H1 (cell line): ENCODE measurements around the gene ZNF407. TPM values are rescaled to one million over a fixed set of nuclear protein-coding genes. Genes with fewer than 3 reads are reported as not detected.

Experiments used
- CTCF ChIA-PET: fragments of 300-600 bp; sonication (Branson Sonifier 250); formaldehyde crosslinking; loops from one replicate; lab custom pipeline; 2021; ENCODE audit not compliant: partially characterized antibody; lab: Charles Lee
- POLR2A ChIA-PET: fragments of 300-600 bp; sonication (Branson Sonifier 250); formaldehyde crosslinking; loops from one replicate; lab custom pipeline; 2021; ENCODE audit warnings: inconsistent platforms; ENCODE audit not compliant: partially characterized antibody; lab: Charles Lee
- DNase-seq, 2 experiments: peaks; one replicate each; pipeline versions ENCODE4 v3.0.0 to v3.0.0-alpha.2; 2010 to 2022; ENCODE audit warnings: low spot score in 2 of 2, low read depth in 1 of 2, mixed read lengths in 1 of 2
- FAIRE-seq: peaks from 2 replicates; lab custom pipeline; 2011; peaks lifted over from hg19 to GRCh38; lab: Jason Lieb, UNC
- H2AFZ ChIP-seq: 2 replicates; pipeline ENCODE4 v1.8.1; 2012; ENCODE audit warnings: low read length, inconsistent platforms
- H2AK5ac ChIP-seq: 2 replicates; pipeline ENCODE4 v1.6.1; 2013; ENCODE audit warnings: low read depth, low read length
- H2BK120ac ChIP-seq: replicated peaks from 2 replicates; pipeline ENCODE3; 2013; ENCODE audit warnings: low read depth, low read length, inconsistent platforms
- H2BK12ac ChIP-seq: 2 replicates; pipeline ENCODE4 v1.6.1; 2013; ENCODE audit warnings: low read depth, low read length
- H2BK15ac ChIP-seq: 2 replicates; pipeline ENCODE4 v1.6.1; 2013; ENCODE audit warnings: low read length
- H2BK20ac ChIP-seq: 2 replicates; pipeline ENCODE4 v1.6.1; 2013; ENCODE audit warnings: low read length
- H2BK5ac ChIP-seq: 2 replicates; pipeline ENCODE4 v1.6.1; 2013; ENCODE audit warnings: low read depth, low read length
- H3K14ac ChIP-seq: 2 replicates; pipeline ENCODE4 v1.6.1; 2013; ENCODE audit warnings: inconsistent platforms; ENCODE audit not compliant: insufficient read length
- H3K18ac ChIP-seq: 2 replicates; pipeline ENCODE4 v1.6.1; 2013; ENCODE audit warnings: low read length; ENCODE audit errors: extremely low read depth
- H3K23ac ChIP-seq: 2 replicates; pipeline ENCODE4 v1.6.1; 2013; ENCODE audit warnings: inconsistent platforms; ENCODE audit not compliant: insufficient read length
- H3K23me2 ChIP-seq: 2 replicates; pipeline ENCODE4 v1.6.1; 2013; ENCODE audit warnings: low read depth, low read length
- H3K27ac ChIP-seq: 2 replicates; pipeline ENCODE4 v1.6.1; 2011; ENCODE audit warnings: low read depth, low read length, inconsistent platforms
- H3K27me3 ChIP-seq, 4 experiments: replicated peaks in 1 of 4; 1 replicate in 1 of 4; 2 replicates in 3 of 4; pipeline versions ENCODE4 v1.6.1 to v1.8.1; 2011 to 2013; ENCODE audit warnings: low read length in 3 of 4, mild to moderate bottlenecking in 3 of 4, inconsistent platforms in 2 of 4, mixed read lengths in 2 of 4, moderate library complexity in 1 of 4; ENCODE audit not compliant: control insufficient read depth in 3 of 4, insufficient read depth in 3 of 4; ENCODE audit errors: extremely low read depth in 1 of 4
- H3K36me3 ChIP-seq, 4 experiments: 2 replicates each; pipeline versions ENCODE4 v1.6.1 to v1.8.1; 2011 to 2013; ENCODE audit warnings: mild to moderate bottlenecking in 4 of 4, low read length in 3 of 4, moderate library complexity in 2 of 4, control low read depth in 1 of 4, inconsistent platforms in 1 of 4; ENCODE audit not compliant: insufficient read depth in 4 of 4, control insufficient read depth in 2 of 4
- H3K4ac ChIP-seq: replicated peaks from 2 replicates; pipeline ENCODE3; 2013; ENCODE audit warnings: low read length, low read depth, mixed read lengths, inconsistent platforms; ENCODE audit not compliant: insufficient read length
- H3K4me1 ChIP-seq, 4 experiments: replicated peaks in 1 of 4; 1 replicate in 1 of 4; 2 replicates in 3 of 4; pipeline versions ENCODE4 v1.6.1 to v1.8.1; 2011 to 2013; ENCODE audit warnings: low read length in 3 of 4, inconsistent platforms in 2 of 4, mixed read lengths in 1 of 4; ENCODE audit not compliant: insufficient read depth in 4 of 4, control insufficient read depth in 3 of 4
- H3K4me2 ChIP-seq, 2 experiments: 2 replicates each; pipeline versions ENCODE4 v1.6.1 to v1.8.1; 2011 to 2013; ENCODE audit warnings: low read depth in 2 of 2, low read length in 2 of 2, control low read depth in 1 of 2, inconsistent platforms in 1 of 2, mild to moderate bottlenecking in 1 of 2; ENCODE audit not compliant: insufficient read depth in 1 of 2
- H3K4me3 ChIP-seq, 4 experiments: fragments of 200-600, 300-600 bp in 1 of 4; sonication (generic), shearing (Covaris generic), sonication (Bioruptor Twin) in 1 of 4; 2 replicates each; pipeline versions ENCODE4 v1.5.1 to v1.8.1; 2011 to 2016; ENCODE audit warnings: low read length in 4 of 4, low read depth in 3 of 4, control low read depth in 2 of 4, inconsistent platforms in 2 of 4, mild to moderate bottlenecking in 2 of 4, mixed read lengths in 1 of 4, moderate library complexity in 1 of 4; ENCODE audit not compliant: insufficient read depth in 2 of 4; ENCODE audit errors: extremely low read depth in 1 of 4
- H3K56ac ChIP-seq: replicated peaks from 2 replicates; pipeline ENCODE3; 2013; ENCODE audit warnings: low read depth, mild to moderate bottlenecking, mixed read lengths, low read length, inconsistent platforms; ENCODE audit not compliant: insufficient read length
- H3K79me1 ChIP-seq: 2 replicates; pipeline ENCODE4 v1.6.1; 2013; ENCODE audit warnings: low read depth, low read length, control low read depth
- H3K79me2 ChIP-seq, 2 experiments: 2 replicates each; pipeline versions ENCODE4 v1.6.1 to v1.8.1; 2012 to 2013; ENCODE audit warnings: low read length in 2 of 2, mild to moderate bottlenecking in 2 of 2, inconsistent platforms in 1 of 2; ENCODE audit not compliant: insufficient read depth in 2 of 2, control insufficient read depth in 1 of 2
- H3K9ac ChIP-seq, 4 experiments: replicated peaks in 1 of 4; 1 replicate in 1 of 4; 2 replicates in 3 of 4; pipeline versions ENCODE4 v1.6.1 to v1.8.1; 2011 to 2013; ENCODE audit warnings: low read depth in 3 of 4, low read length in 3 of 4, control low read depth in 2 of 4, mild to moderate bottlenecking in 2 of 4, moderate library complexity in 2 of 4, inconsistent platforms in 1 of 4; ENCODE audit errors: extremely low read depth in 1 of 4
- H3K9me3 ChIP-seq, 2 experiments: 2 replicates each; pipeline versions ENCODE4 v1.6.1 to v1.8.1; 2012 to 2013; ENCODE audit warnings: mild to moderate bottlenecking in 2 of 2, moderate library complexity in 2 of 2, control low read depth in 1 of 2, inconsistent platforms in 1 of 2, low read depth in 1 of 2, low read length in 1 of 2, mixed read lengths in 1 of 2; ENCODE audit not compliant: insufficient read depth in 2 of 2
- H4K20me1 ChIP-seq, 2 experiments: replicated peaks in 1 of 2; 2 replicates each; pipeline versions ENCODE3 to v1.8.1; 2011 to 2013; ENCODE audit warnings: inconsistent platforms in 2 of 2, low read length in 2 of 2, mild to moderate bottlenecking in 1 of 2; ENCODE audit not compliant: insufficient read depth in 2 of 2, control insufficient read depth in 1 of 2
- H4K5ac ChIP-seq: 2 replicates; pipeline ENCODE4 v1.6.1; 2013; ENCODE audit warnings: low read length, low read depth, mixed read lengths, inconsistent platforms; ENCODE audit not compliant: insufficient read length
- H4K8ac ChIP-seq: 2 replicates; pipeline ENCODE4 v1.8.0; 2013; ENCODE audit warnings: mild to moderate bottlenecking, moderate library complexity, low read length, inconsistent platforms; ENCODE audit not compliant: insufficient read depth; ENCODE audit errors: extremely low read depth
- H4K91ac ChIP-seq: replicated peaks from 2 replicates; pipeline ENCODE3; 2013; ENCODE audit warnings: low read length, mixed read lengths, inconsistent platforms; ENCODE audit not compliant: insufficient read length
- CEBPB ChIP-seq: IDR thresholded peaks from 2 replicates; pipeline ENCODE4 v1.6.1; 2012; ENCODE audit warnings: low read depth, low read length
- EGR1 ChIP-seq: IDR thresholded peaks from 2 replicates; pipeline ENCODE4 v1.6.1; 2011; ENCODE audit warnings: low read depth, low read length, borderline replicate concordance
- GABPA ChIP-seq: IDR thresholded peaks from 2 replicates; pipeline ENCODE4 v1.6.1; 2011; ENCODE audit warnings: mild to moderate bottlenecking, low read length, moderate library complexity, borderline replicate concordance; ENCODE audit not compliant: insufficient read depth
- KDM4A ChIP-seq: IDR thresholded peaks from one replicate; pipeline ENCODE4 v1.7.1; 2012; ENCODE audit warnings: low read depth, mild to moderate bottlenecking, moderate library complexity, low read length, inconsistent platforms; ENCODE audit not compliant: severe bottlenecking
- NANOG ChIP-seq: IDR thresholded peaks from 2 replicates; pipeline ENCODE4 v1.6.1; 2011; ENCODE audit warnings: low read length, low read depth, mild to moderate bottlenecking, inconsistent platforms; ENCODE audit not compliant: insufficient read depth, poor library complexity, severe bottlenecking
- RBBP5 ChIP-seq: IDR thresholded peaks from 2 replicates; pipeline ENCODE4 v1.7.1; 2012; ENCODE audit warnings: low read depth, mild to moderate bottlenecking, inconsistent platforms, low read length, moderate library complexity, borderline replicate concordance
- RNF2 ChIP-seq: fragments of 200-900, 300-1000 bp; sonication (generic); IDR thresholded peaks from 2 replicates; pipeline ENCODE4 v1.7.1; 2016; ENCODE audit warnings: borderline replicate concordance, low read depth, mild to moderate bottlenecking, antibody characterized with exemption, low read length; ENCODE audit not compliant: poor library complexity, severe bottlenecking; ENCODE audit errors: missing control alignments
- SP4 ChIP-seq: IDR thresholded peaks from 2 replicates; pipeline ENCODE4 v1.6.1; 2012; ENCODE audit warnings: low read length, inconsistent platforms
- SRF ChIP-seq: IDR thresholded peaks from 2 replicates; pipeline ENCODE4 v1.6.1; 2011; ENCODE audit warnings: mild to moderate bottlenecking, low read depth, low read length, moderate library complexity
- TBP ChIP-seq: IDR thresholded peaks from 2 replicates; pipeline ENCODE4 v1.6.1; 2011; ENCODE audit warnings: low read depth, low read length, improper control_type of control experiment
- TCF12 ChIP-seq: IDR thresholded peaks from 2 replicates; pipeline ENCODE4 v1.6.1; 2011; ENCODE audit warnings: low read depth, mild to moderate bottlenecking, low read length
- TEAD4 ChIP-seq: IDR thresholded peaks from 2 replicates; pipeline ENCODE4 v1.6.1; 2012; ENCODE audit warnings: low read depth, low read length, inconsistent platforms, mixed read lengths
- WGBS, 2 experiments: shearing (Covaris generic) in 1 of 2; methylation state at CpG; one replicate each; pipeline versions ENCODE4 v1.1.6 to v1.1.7; 2013 to 2015; ENCODE audit warnings: low lambda C conversion rate in 2 of 2, mixed read lengths in 2 of 2, inconsistent platforms in 1 of 2, low coverage in 1 of 2, missing lambda C conversion rate in 1 of 2; ENCODE audit not compliant: insufficient replicate concordance in 2 of 2, insufficient coverage in 1 of 2, insufficient read length in 1 of 2; ENCODE audit errors: extremely low coverage in 1 of 2, missing lambda C conversion rate in 1 of 2; 5-methylcytosine and 5-hydroxymethylcytosine counted together
- polyA plus RNA-seq, 7 experiments: library from polyadenylated mRNA; depleted of rRNA in 3 of 7; stranded (reverse) in 5 of 7; unstranded in 2 of 7; fragments of >200 nt in 5 of 7; fragments of 200-250 nt in 2 of 7; gene quantifications; 1 replicate in 5 of 7; 2 replicates in 1 of 7; 4 replicates in 1 of 7; pipeline versions ENCODE4 v1.2.1 to v1.2.3, GENCODE V29; 2011 to 2013; ENCODE audit warnings: missing spikeins in 2 of 7, mixed read lengths in 2 of 7
- total RNA-seq: library from RNA; stranded (reverse); fragmentation: NEBNext Ultra II Directional; extraction: Animal tissue kit (Norgen Biotek cat#: 25700); gene quantifications from 2 replicates; pipeline ENCODE4 v1.2.1, GENCODE V29; 2021
- TF ChIP-seq, protein P1 (sequence below): IDR thresholded peaks from 2 replicates; pipeline ENCODE4 v1.6.1; 2011; ENCODE audit warnings: low read length, improper control_type of control experiment

ZNF407 gene
- total and polyA plus RNA-seq, 2 of the 8 experiments (the other 6 are each of a cell fraction or from before 2014, with no cell fraction given) = 1.5 to 6.8 TPM

DNA sequence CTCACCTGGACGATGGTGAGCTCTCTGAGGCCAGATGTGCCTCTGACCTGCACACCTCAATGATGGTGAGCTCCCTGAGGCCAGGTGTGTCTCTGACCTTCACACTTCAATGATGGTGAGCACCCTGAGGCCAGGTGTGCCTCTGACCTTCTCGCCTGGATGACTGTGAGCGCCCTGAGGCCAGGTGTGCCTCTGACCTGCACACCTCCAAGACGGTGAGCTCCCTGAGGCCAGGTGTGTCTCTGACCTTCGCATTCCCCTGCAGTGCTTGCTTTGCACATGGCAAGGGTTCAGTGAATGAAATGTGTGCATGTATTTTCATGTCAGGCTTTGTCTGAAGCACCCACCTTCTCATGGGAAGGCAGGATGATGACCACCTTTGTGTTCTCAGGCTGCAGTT, 515.8 kb downstream of the ZNF407 start:
- Histone ChIP-seq H3K27me3 (no peaks in the 10 kb centered on the region), H3K79me1 (no peaks in the 10 kb centered on the region), H3K79me2 (no peaks in the 10 kb centered on the region), H3K4ac (no peak overlapping the region), H2AFZ (no peak overlapping the region), H3K9ac (no peak overlapping the region), H2BK12ac (no peak overlapping the region), H3K18ac (no peak overlapping the region), H3K36me3 (no peaks in the 10 kb centered on the region), H4K8ac (no peak overlapping the region; the same call in 1 of the 2 replicates), H3K23ac (no peak overlapping the region), H3K4me3 (no peak overlapping the region), H3K9me3 (no peaks in the 10 kb centered on the region), H4K5ac (no peak overlapping the region), H4K91ac (no peak overlapping the region), H3K23me2 (no peaks in the 10 kb centered on the region), H2BK20ac (no peak overlapping the region), H2BK15ac (no peak overlapping the region), H3K4me2 (no peak overlapping the region), H3K27ac (no peak overlapping the region), H2AK5ac (no peak overlapping the region), H3K14ac (no peak overlapping the region), H3K4me1 (no peaks in the 10 kb centered on the region), H2BK120ac (no peak overlapping the region), H4K20me1 (no peaks in the 10 kb centered on the region), H3K56ac (no peak overlapping the region), H2BK5ac (no peak overlapping the region; the same call in 1 of the 2 replicates)
- DNase-seq (no peak), FAIRE-seq (no peak)
- WGBS, 2 experiments = 90% methylated on average over 5 of the region's 5 CpGs; no CpG with 5 or more reads in 1 of the 2 experiments
- ChIA-PET POLR2A (no interaction called here), CTCF (interaction anchor here (2.4 kb wide), 1 partner anchor 9 kb away, joined by 6 read pairs; no protein-coding TSS in a partner anchor)
- TF ChIP-seq NANOG (no peak), EGR1 (no peak), TEAD4 (no peak), KDM4A (no peak), CEBPB (no peak), TBP (no peak), RNF2 (no peak), GABPA (no peak), SRF (no peak), RBBP5 (no peak), SP4 (no peak), TCF12 (no peak)
- TF ChIP-seq, protein P1, sequence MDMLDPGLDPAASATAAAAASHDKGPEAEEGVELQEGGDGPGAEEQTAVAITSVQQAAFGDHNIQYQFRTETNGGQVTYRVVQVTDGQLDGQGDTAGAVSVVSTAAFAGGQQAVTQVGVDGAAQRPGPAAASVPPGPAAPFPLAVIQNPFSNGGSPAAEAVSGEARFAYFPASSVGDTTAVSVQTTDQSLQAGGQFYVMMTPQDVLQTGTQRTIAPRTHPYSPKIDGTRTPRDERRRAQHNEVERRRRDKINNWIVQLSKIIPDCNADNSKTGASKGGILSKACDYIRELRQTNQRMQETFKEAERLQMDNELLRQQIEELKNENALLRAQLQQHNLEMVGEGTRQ = no peak
